K562 (cell line): Measurements from ENCODE around the gene SGMS1. TPM values are rescaled to one million over a fixed set of nuclear protein-coding genes. Genes with fewer than 3 reads are reported as not detected.
A peak's percentile ranks its signal among the peaks of the same experiment; 100 is the strongest.

Source experiments
- BCL6 ChIP-seq: fragments of 250-450 bp; sonication (Bioruptor Pico); IDR thresholded peaks from 2 replicates; pipeline ENCODE4 v1.4.0; 2020
- CC2D1A ChIP-seq: fragments of 450-650 bp; IDR thresholded peaks from 2 replicates; pipeline ENCODE4 v1.6.1; 2017; ENCODE audit warnings: mild to moderate bottlenecking
- CEBPG ChIP-seq, 3 experiments: fragments of 200-800 bp in 1 of 3; sonication (Bioruptor generic) in 1 of 3; sonication (generic) in 1 of 3; formaldehyde crosslinking in 1 of 3; IDR thresholded peaks in 2 of 3; conservative IDR thresholded peaks in 1 of 3; 2 replicates each; pipeline versions ENCODE4 v1.6.1 to v1.8.0; 2016 to 2022; ENCODE audit warnings: missing compliant biosample characterization in 2 of 3, missing genetic modification characterization in 2 of 3, mild to moderate bottlenecking in 1 of 3, missing genetic modification reagents in 1 of 3
- CTCF ChIP-seq, 3 experiments: IDR thresholded peaks in 2 of 3; conservative IDR thresholded peaks in 1 of 3; 2 replicates each; pipeline ENCODE4 v1.5.1; 2011 to 2012; ENCODE audit warnings: low read length in 3 of 3, mild to moderate bottlenecking in 3 of 3, control low read depth in 2 of 3, improper control_type of control experiment in 1 of 3, inconsistent platforms in 1 of 3, low read depth in 1 of 3, mixed read lengths in 1 of 3, moderate library complexity in 1 of 3; ENCODE audit not compliant: insufficient read depth in 2 of 3
- EHMT2 ChIP-seq: fragments of 450-650 bp; IDR thresholded peaks from 2 replicates; pipeline ENCODE4 v1.6.1; 2018; ENCODE audit warnings: antibody characterized with exemption
- FOXP4 ChIP-seq: sonication (generic); formaldehyde crosslinking; IDR thresholded peaks from 2 replicates; pipeline ENCODE4 v1.8.0; 2022; ENCODE audit warnings: mild to moderate bottlenecking, missing genetic modification reagents, borderline replicate concordance
- IRF2 ChIP-seq: sonication (generic); formaldehyde crosslinking; IDR thresholded peaks from 2 replicates; pipeline ENCODE4 v1.8.1; 2022; ENCODE audit warnings: mild to moderate bottlenecking, missing genetic modification reagents
- KLF10 ChIP-seq: fragments of 250-450 bp; sonication (Bioruptor Pico); IDR thresholded peaks from 2 replicates; pipeline ENCODE4 v1.6.1; 2021; ENCODE audit warnings: matching md5 sums
- NONO ChIP-seq, 2 experiments: fragments of 200-400 bp in 1 of 2; fragments of 450-650 bp in 1 of 2; formaldehyde crosslinking in 1 of 2; IDR thresholded peaks; 2 replicates each; pipeline ENCODE4 v1.6.1; 2017; ENCODE audit warnings: low read depth in 2 of 2, mild to moderate bottlenecking in 2 of 2, moderate library complexity in 2 of 2, low read length in 1 of 2
- RBM15 ChIP-seq: fragments of 200-400 bp; formaldehyde crosslinking; IDR thresholded peaks from 2 replicates; pipeline ENCODE4 v1.6.1; 2018; ENCODE audit warnings: mild to moderate bottlenecking, low read length, moderate library complexity; ENCODE audit not compliant: insufficient read depth
- TEAD1 ChIP-seq, 2 experiments: fragments of 450-650 bp in 1 of 2; sonication (generic) in 1 of 2; formaldehyde crosslinking; IDR thresholded peaks; 2 replicates each; pipeline versions ENCODE4 v1.4.0 to v1.8.0; 2020 to 2022; ENCODE audit warnings: mild to moderate bottlenecking in 2 of 2, missing genetic modification reagents in 1 of 2
- ZBTB2 ChIP-seq: fragments of 450-650 bp; IDR thresholded peaks from 2 replicates; pipeline ENCODE4 v1.6.1; 2016; ENCODE audit warnings: antibody characterized with exemption
- ZC3H4 ChIP-seq: sonication (generic); formaldehyde crosslinking; IDR thresholded peaks from 2 replicates; pipeline ENCODE4 v1.9.0; 2021; ENCODE audit warnings: missing genetic modification reagents, borderline replicate concordance
- ZNF174 ChIP-seq: fragments of 250-450 bp; sonication (Bioruptor Pico); IDR thresholded peaks from 2 replicates; pipeline ENCODE4 v1.4.0; 2020; ENCODE audit warnings: mild to moderate bottlenecking
- ZNF239 ChIP-seq: fragments of 250-450 bp; sonication (Bioruptor Pico); IDR thresholded peaks from 2 replicates; pipeline ENCODE4 v1.4.0; 2020; ENCODE audit warnings: mild to moderate bottlenecking
- ZNF584 ChIP-seq: fragments of 200-800 bp; sonication (Bioruptor generic); IDR thresholded peaks from 2 replicates; pipeline ENCODE4 v1.6.1; 2016; ENCODE audit warnings: low read depth, mild to moderate bottlenecking, missing genetic modification characterization, missing compliant biosample characterization
- ZNF766 ChIP-seq: fragments of 200-800 bp; sonication (Bioruptor generic); conservative IDR thresholded peaks from 2 replicates; pipeline ENCODE4 v1.6.1; 2016; ENCODE audit warnings: missing genetic modification characterization, missing compliant biosample characterization
- polyA plus RNA-seq, 8 experiments: library from polyadenylated mRNA; depleted of rRNA in 4 of 8; stranded (reverse) in 5 of 8; unstranded in 3 of 8; fragments of >200 nt; fragmentation: Nextera tagmentation in 2 of 8; fragmentation: Illumina TruSeq in 1 of 8; extraction: Ambion mirVana in 2 of 8; extraction: Trizol in 1 of 8; gene quantifications; 2 replicates each; pipeline versions ENCODE4 v1.2.1 to v1.2.3, GENCODE V29; 2011 to 2014; ENCODE audit warnings: inconsistent platforms in 1 of 8, missing spikeins in 1 of 8
- total RNA-seq, 7 experiments: library from RNA; depleted of rRNA in 6 of 7; stranded (reverse); fragments of >200 nt in 6 of 7; fragmentation: Illumina TruSeq in 2 of 7; extraction: Trizol in 2 of 7; gene quantifications; 2 replicates each; pipeline versions ENCODE4 v1.2.1 to v1.2.3, GENCODE V29; 2011 to 2021; ENCODE audit warnings: low replicate concordance in 1 of 7
- TF ChIP-seq, protein P1 (sequence below): fragments of 250-450 bp; sonication (Bioruptor Pico); IDR thresholded peaks from 2 replicates; pipeline ENCODE4 v1.5.1; 2021; ENCODE audit warnings: mild to moderate bottlenecking
- TF ChIP-seq, protein P2 (sequence below): sonication (generic); formaldehyde crosslinking; IDR thresholded peaks from 2 replicates; pipeline ENCODE4 v1.9.0; 2022; ENCODE audit warnings: mild to moderate bottlenecking, missing genetic modification reagents

Gene SGMS1
- total and polyA plus RNA-seq, 9 of the 15 experiments (the other 6 are each of a cell fraction or from before 2014, with no cell fraction given), result 22.6 to 232 (median 82.2) TPM

- TF ChIP-seq ZBTB2 (no peak), ZNF239 (CRISPR knock-in tag) (no peak), CEBPG (CRISPR knock-in tag; IDR thresholded peaks at IDR 0.05) (no peak), CEBPG (tag; conservative IDR thresholded peaks at IDR 0.05 in 1 of 2, IDR thresholded peaks at IDR 0.05 in 1 of 2) (no peak), BCL6 (no peak), TEAD1 (CRISPR knock-in tag; IDR thresholded peaks at IDR 0.05) (no peak), ZNF766 (peak; percentile 66; the same call in 1 of the 2 replicates), FOXP4 (CRISPR knock-in tag) (no peak), ZC3H4 (CRISPR knock-in tag) (no peak), CC2D1A (peak; percentile 91; the same call in 1 of the 2 replicates), EHMT2 (peak; percentile 87), ZNF584 (peak; percentile 75; the same call in 1 of the 2 replicates), NONO (IDR thresholded peaks at IDR 0.05; ENCODE audit: low read depth in 2 of 2, low read length in 1 of 2) (peak in 1 of 2 experiments; percentile 28; a peak in 1 of 4 replicates), KLF10 (no peak), RBM15 (no peak), IRF2 (CRISPR knock-in tag) (no peak), CTCF (IDR thresholded peaks at IDR 0.05 in 2 of 3, conservative IDR thresholded peaks at IDR 0.05 in 1 of 3; ENCODE audit: insufficient read depth in 2 of 3, low read depth in 1 of 3, low read length in 3 of 3) (no peak), ZNF174 (no peak)
- TF ChIP-seq, protein P1, sequence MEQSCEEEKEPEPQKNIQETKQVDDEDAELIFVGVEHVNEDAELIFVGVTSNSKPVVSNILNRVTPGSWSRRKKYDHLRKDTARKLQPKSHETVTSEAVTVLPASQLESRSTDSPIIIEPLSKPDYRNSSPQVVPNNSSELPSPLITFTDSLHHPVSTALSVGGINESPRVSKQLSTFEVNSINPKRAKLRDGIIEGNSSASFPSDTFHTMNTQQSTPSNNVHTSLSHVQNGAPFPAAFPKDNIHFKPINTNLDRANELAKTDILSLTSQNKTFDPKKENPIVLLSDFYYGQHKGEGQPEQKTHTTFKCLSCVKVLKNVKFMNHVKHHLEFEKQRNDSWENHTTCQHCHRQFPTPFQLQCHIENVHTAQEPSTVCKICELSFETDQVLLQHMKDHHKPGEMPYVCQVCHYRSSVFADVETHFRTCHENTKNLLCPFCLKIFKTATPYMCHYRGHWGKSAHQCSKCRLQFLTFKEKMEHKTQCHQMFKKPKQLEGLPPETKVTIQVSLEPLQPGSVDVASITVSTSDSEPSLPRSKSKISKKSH (CRISPR knock-in tag), result no peak
- TF ChIP-seq, protein P2, sequence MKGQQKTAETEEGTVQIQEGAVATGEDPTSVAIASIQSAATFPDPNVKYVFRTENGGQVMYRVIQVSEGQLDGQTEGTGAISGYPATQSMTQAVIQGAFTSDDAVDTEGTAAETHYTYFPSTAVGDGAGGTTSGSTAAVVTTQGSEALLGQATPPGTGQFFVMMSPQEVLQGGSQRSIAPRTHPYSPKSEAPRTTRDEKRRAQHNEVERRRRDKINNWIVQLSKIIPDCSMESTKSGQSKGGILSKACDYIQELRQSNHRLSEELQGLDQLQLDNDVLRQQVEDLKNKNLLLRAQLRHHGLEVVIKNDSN (CRISPR knock-in tag), result no peak
These were observed 58.3 kb downstream of the SGMS1 start (continued) for GRCh38 chr10:50565301-50566083.
